Measurements from ENCODE around the gene VWF. TPM values are rescaled to one million over a fixed set of nuclear protein-coding genes. Genes with fewer than 3 reads are reported as not detected.

Gene VWF
- total RNA-seq, 4 donors from 2014 or later, result 94.3 to 261 (median 162) TPM

DNA sequence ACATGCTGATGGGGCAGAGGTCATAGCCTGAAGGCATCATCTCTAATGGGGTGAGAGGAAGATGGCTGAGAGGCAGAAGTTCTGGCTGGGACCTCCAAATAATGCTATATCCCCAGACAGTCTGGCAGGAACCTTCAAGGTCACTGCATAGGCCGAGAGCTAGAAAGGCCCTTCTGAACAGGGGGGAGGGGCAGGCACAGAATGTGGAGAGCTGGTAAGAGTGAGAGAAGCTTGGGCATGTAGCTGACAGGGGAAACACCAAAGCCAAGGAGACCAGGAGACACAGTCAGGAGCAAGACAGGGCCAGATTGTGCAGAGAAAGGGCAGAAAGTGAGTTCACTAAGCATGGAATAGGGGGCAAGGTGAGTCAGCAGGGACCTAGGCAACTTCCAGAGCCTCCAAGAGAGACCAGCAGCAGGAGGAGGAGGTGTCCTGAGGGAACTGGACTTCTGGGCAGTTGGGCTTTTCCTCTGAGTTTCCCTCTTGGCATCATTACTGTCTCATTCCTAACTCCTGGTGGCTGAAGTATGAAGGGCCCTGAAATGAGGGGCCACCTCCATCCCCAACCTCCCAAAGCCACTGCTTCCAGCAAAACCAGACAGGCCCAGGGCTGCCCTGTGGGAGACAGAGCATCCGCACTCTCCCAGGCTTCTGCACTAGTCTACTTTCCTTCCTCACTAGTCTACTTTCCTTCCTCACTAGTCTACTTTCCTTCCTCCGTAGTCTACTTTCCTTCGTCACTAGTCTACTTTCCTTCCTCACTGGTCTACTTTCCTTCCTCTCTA lies 196.5 kb downstream of the VWF start:
- WGBS, 2 donors (ENCODE audit: low coverage in 1 of 2), result 82% methylated on average over 4 of the region's 4 CpGs; no CpG with 5 or more reads in 1 of the 2 donors

GRCh38 chr12:5925646-5926045 lies 198.8 kb downstream of the VWF start:
- Histone ChIP-seq H3K27ac (no peak overlapping the region), H3K27me3 (peaks cover 34% of the 10 kb centered on the region), H3K9me3 (no peaks in the 10 kb centered on the region), H3K36me3 (no peaks in the 10 kb centered on the region), H3K4me1 (no peaks in the 10 kb centered on the region), H3K4me3 (no peak overlapping the region)
- WGBS, 2 donors (ENCODE audit: low coverage in 1 of 2), result 79 to 87% methylated on average over 6 to 9 of the region's 9 CpGs
- TF ChIP-seq POLR2A (IDR thresholded peaks at IDR 0.05) (no peak), POLR2AphosphoS5 (IDR thresholded peaks at IDR 0.05) (no peak), EP300 (IDR thresholded peaks at IDR 0.05) (no peak), CTCF (IDR thresholded peaks at IDR 0.05) (no peak)
- no peak for ATAC-seq

More for the DNA sequence above, 196.5 kb downstream of the VWF start:
- no peak overlapping the region for H3K4me3 ChIP-seq
- no peaks in the 10 kb centered on the region for H3K9me3 ChIP-seq
- no peak overlapping the region for H3K27ac ChIP-seq
- no peak for TF ChIP-seq POLR2A (IDR thresholded peaks at IDR 0.05)
- TF ChIP-seq EP300 (IDR thresholded peaks at IDR 0.05), result no peak
- no peak for TF ChIP-seq CTCF (IDR thresholded peaks at IDR 0.05)
- no peak for TF ChIP-seq POLR2AphosphoS5 (IDR thresholded peaks at IDR 0.05)
- no peaks in the 10 kb centered on the region for H3K36me3 ChIP-seq
- H3K4me1 ChIP-seq, result no peaks in the 10 kb centered on the region
- no peak for ATAC-seq
- H3K27me3 ChIP-seq, result peaks cover 22% of the 10 kb centered on the region

DNA sequence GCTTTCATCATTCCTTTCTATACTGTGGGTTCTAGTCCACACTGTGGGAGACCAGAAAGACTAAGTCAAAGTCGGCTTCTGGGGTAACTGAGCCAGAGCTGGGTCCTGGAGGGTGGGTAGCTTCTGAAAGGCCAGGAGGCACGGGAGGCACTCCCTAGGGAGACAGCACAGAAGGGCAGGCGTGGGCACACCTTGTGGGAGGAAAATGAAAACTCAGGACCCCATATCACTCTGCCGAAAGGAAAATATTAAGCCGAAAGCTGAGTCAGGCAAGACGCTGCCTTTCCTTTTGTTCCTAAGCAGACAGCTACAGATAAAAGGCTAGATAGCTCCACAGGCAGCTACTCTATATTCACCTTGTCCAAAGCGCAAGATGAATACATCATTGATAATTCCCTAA lies 200.1 kb downstream of the VWF start:
- TF ChIP-seq POLR2A (IDR thresholded peaks at IDR 0.05) (no peak), POLR2AphosphoS5 (IDR thresholded peaks at IDR 0.05) (no peak), CTCF (IDR thresholded peaks at IDR 0.05) (no peak)
- H3K36me3 ChIP-seq, result no peaks in the 10 kb centered on the region
- H3K27me3 ChIP-seq, result peaks cover 30% of the 10 kb centered on the region
- H3K4me1 ChIP-seq, result no peaks in the 10 kb centered on the region
- no peak for ATAC-seq
- no peak overlapping the region for H3K27ac ChIP-seq
- H3K9me3 ChIP-seq, result no peaks in the 10 kb centered on the region
- WGBS, 2 donors (ENCODE audit: low coverage in 1 of 2), result 46 to 68% methylated on average over 4 to 6 of the region's 7 CpGs
- H3K4me3 ChIP-seq, result no peak overlapping the region

- Histone ChIP-seq H3K9me3 (no peaks in the 10 kb centered on the region), H3K4me3 (no peak overlapping the region), H3K4me1 (no peaks in the 10 kb centered on the region), H3K27me3 (peaks cover 30% of the 10 kb centered on the region), H3K27ac (no peak overlapping the region), H3K36me3 (no peaks in the 10 kb centered on the region)
- WGBS, 2 donors (ENCODE audit: low coverage in 1 of 2), result 50 to 65% methylated on average over 5 of the region's 5 CpGs
- TF ChIP-seq POLR2A (IDR thresholded peaks at IDR 0.05) (no peak), POLR2AphosphoS5 (IDR thresholded peaks at IDR 0.05) (no peak), CTCF (IDR thresholded peaks at IDR 0.05) (no peak), EP300 (IDR thresholded peaks at IDR 0.05) (no peak)
- ATAC-seq, result no peak
Observed at GRCh38 chr12:5923751-5924150, 200.7 kb downstream of the VWF start.

DNA sequence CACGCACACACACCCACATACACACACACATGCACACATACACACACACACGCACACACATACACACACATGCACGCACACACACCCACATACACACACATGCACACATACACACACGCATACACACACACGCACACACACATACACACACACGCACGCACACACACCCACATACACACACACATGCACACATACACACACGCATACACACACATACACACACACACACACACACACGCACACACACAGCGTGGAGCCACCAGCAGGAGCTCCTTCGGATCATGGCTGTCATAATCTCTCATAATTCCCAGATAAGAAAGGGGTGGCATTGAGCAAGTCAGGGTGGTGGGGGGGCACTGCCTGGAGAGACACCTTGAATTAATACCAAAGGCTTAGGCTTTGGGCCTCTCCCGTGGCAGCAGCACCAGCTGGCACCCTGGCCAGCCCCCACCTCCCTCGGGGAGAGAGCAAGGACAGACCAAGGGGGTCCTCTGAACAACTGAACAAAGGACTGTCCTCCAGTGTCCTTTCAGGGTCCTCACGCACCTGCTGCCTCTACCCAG lies 201.3 kb downstream of the VWF start:
- no peaks in the 10 kb centered on the region for H3K4me1 ChIP-seq
- H3K9me3 ChIP-seq, result no peaks in the 10 kb centered on the region
- no peak overlapping the region for H3K27ac ChIP-seq
- H3K4me3 ChIP-seq, result no peak overlapping the region
- TF ChIP-seq CTCF (IDR thresholded peaks at IDR 0.05) (no peak), EP300 (IDR thresholded peaks at IDR 0.05) (no peak), POLR2A (IDR thresholded peaks at IDR 0.05) (no peak), POLR2AphosphoS5 (IDR thresholded peaks at IDR 0.05) (no peak)
- 40 to 73% methylated on average over 3 to 6 of the region's 14 CpGs for WGBS, 2 donors (ENCODE audit: low coverage in 1 of 2)
- H3K27me3 ChIP-seq, result peaks cover 30% of the 10 kb centered on the region
- ATAC-seq, result no peak
- no peaks in the 10 kb centered on the region for H3K36me3 ChIP-seq

All from gastroesophageal sphincter (tissue), 4 donors.